ENCODE data around the gene LDB3.

DNA sequence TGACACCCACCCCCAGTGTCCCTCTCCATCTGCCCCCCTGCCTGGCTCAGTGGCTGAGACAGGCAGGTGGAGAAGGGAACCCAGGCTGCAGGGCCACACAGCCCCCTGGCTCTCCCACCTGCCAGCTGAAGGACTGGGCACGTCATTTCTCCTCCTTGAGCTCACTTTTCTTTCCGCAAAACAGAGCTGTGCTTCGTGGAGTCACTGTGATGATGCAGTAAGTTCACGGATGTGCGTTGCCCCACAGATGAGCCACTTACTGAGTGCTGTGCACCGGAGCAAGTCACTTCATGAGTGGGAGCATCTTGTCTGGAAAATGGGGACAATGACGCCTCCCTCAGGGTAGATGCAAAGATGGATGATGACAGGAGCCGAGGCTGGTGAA is 11.3 kb upstream of the LDB3 start:
- TF ChIP-seq, protein P1, sequence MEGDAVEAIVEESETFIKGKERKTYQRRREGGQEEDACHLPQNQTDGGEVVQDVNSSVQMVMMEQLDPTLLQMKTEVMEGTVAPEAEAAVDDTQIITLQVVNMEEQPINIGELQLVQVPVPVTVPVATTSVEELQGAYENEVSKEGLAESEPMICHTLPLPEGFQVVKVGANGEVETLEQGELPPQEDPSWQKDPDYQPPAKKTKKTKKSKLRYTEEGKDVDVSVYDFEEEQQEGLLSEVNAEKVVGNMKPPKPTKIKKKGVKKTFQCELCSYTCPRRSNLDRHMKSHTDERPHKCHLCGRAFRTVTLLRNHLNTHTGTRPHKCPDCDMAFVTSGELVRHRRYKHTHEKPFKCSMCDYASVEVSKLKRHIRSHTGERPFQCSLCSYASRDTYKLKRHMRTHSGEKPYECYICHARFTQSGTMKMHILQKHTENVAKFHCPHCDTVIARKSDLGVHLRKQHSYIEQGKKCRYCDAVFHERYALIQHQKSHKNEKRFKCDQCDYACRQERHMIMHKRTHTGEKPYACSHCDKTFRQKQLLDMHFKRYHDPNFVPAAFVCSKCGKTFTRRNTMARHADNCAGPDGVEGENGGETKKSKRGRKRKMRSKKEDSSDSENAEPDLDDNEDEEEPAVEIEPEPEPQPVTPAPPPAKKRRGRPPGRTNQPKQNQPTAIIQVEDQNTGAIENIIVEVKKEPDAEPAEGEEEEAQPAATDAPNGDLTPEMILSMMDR (optimal IDR thresholded peaks at IDR 0.05 in 1 of 3, IDR thresholded peaks at IDR 0.05 in 1 of 3, conservative IDR thresholded peaks at IDR 0.05 in 1 of 3; ENCODE audit: extremely low read depth in 1 of 3, insufficient read depth in 2 of 3, low read length in 3 of 3) = no peak
- TF ChIP-seq EZH2 (IDR thresholded peaks at IDR 0.05; ENCODE audit: low read length) = no peak

Data from keratinocyte (primary cell).